Liver (tissue), 3 donors: Measurements from ENCODE around the gene ZKSCAN1.

Experiments
- HNF4A ChIP-seq, 2 donors: conservative IDR thresholded peaks; 2 replicates each; pipeline ENCODE4 v1.6.1; 2016; ENCODE audit warnings: antibody characterized with exemption in 2 of 2, mild to moderate bottlenecking in 2 of 2
- JUND ChIP-seq, 2 donors: IDR thresholded peaks; 2 replicates each; pipeline ENCODE4 v1.6.1; 2016; ENCODE audit warnings: antibody characterized with exemption in 2 of 2
- TAF1 ChIP-seq: conservative IDR thresholded peaks from 2 replicates; pipeline ENCODE4 v1.6.1; 2016; ENCODE audit warnings: antibody characterized with exemption, mild to moderate bottlenecking
- TF ChIP-seq, protein P1 (sequence below): fragments of 150-350 bp; IDR thresholded peaks from 2 replicates; pipeline ENCODE4 v1.5.1; 2017; ENCODE audit warnings: improper control_type of control experiment, low read depth, low read length; ENCODE audit not compliant: missing input control
- TF ChIP-seq, protein P2 (sequence below): IDR thresholded peaks from 2 replicates; pipeline ENCODE4 v1.6.1; 2016; ENCODE audit warnings: antibody characterized with exemption, mild to moderate bottlenecking
- TF ChIP-seq, protein P3 (sequence below): IDR thresholded peaks from 2 replicates; pipeline ENCODE4 v1.6.1; 2016; ENCODE audit warnings: antibody characterized with exemption
- donor health status: healthy.
- donor health status: healthy.

DNA sequence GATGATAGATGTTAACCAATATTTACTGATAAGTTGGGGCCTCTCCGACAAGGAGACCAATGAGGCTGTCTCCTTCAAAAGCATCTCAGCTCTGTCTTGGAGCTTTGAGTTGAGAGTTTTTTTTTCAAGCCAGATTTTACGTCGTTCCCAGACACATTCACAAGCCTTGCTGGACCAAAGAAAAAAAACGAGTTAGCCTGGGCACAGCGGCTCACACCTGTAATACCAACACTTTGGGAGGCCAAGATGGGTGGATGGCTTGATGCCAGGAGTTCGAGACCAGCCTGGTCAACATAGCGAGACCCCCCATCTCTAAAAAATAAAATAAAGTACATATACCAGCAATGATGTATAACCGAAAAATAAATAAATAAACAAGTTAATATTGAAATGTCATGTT lies 20.6 kb upstream of the ZKSCAN1 start:
- TF ChIP-seq, protein P1, sequence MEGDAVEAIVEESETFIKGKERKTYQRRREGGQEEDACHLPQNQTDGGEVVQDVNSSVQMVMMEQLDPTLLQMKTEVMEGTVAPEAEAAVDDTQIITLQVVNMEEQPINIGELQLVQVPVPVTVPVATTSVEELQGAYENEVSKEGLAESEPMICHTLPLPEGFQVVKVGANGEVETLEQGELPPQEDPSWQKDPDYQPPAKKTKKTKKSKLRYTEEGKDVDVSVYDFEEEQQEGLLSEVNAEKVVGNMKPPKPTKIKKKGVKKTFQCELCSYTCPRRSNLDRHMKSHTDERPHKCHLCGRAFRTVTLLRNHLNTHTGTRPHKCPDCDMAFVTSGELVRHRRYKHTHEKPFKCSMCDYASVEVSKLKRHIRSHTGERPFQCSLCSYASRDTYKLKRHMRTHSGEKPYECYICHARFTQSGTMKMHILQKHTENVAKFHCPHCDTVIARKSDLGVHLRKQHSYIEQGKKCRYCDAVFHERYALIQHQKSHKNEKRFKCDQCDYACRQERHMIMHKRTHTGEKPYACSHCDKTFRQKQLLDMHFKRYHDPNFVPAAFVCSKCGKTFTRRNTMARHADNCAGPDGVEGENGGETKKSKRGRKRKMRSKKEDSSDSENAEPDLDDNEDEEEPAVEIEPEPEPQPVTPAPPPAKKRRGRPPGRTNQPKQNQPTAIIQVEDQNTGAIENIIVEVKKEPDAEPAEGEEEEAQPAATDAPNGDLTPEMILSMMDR = no peak
- TF ChIP-seq, protein P2, sequence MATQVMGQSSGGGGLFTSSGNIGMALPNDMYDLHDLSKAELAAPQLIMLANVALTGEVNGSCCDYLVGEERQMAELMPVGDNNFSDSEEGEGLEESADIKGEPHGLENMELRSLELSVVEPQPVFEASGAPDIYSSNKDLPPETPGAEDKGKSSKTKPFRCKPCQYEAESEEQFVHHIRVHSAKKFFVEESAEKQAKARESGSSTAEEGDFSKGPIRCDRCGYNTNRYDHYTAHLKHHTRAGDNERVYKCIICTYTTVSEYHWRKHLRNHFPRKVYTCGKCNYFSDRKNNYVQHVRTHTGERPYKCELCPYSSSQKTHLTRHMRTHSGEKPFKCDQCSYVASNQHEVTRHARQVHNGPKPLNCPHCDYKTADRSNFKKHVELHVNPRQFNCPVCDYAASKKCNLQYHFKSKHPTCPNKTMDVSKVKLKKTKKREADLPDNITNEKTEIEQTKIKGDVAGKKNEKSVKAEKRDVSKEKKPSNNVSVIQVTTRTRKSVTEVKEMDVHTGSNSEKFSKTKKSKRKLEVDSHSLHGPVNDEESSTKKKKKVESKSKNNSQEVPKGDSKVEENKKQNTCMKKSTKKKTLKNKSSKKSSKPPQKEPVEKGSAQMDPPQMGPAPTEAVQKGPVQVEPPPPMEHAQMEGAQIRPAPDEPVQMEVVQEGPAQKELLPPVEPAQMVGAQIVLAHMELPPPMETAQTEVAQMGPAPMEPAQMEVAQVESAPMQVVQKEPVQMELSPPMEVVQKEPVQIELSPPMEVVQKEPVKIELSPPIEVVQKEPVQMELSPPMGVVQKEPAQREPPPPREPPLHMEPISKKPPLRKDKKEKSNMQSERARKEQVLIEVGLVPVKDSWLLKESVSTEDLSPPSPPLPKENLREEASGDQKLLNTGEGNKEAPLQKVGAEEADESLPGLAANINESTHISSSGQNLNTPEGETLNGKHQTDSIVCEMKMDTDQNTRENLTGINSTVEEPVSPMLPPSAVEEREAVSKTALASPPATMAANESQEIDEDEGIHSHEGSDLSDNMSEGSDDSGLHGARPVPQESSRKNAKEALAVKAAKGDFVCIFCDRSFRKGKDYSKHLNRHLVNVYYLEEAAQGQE = no peak
- no peak for TF ChIP-seq JUND (IDR thresholded peaks at IDR 0.05)
- TF ChIP-seq, protein P3, sequence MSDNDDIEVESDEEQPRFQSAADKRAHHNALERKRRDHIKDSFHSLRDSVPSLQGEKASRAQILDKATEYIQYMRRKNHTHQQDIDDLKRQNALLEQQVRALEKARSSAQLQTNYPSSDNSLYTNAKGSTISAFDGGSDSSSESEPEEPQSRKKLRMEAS = no peak
- TF ChIP-seq TAF1 = no peak
- TF ChIP-seq HNF4A (conservative IDR thresholded peaks at IDR 0.05) = no peak
